GM19397 (cell line): ENCODE measurements around the gene OR6T1.

ENCODE experiments used
- ATAC-seq: cut with Tn5 transposase; IDR thresholded peaks from one replicate; pipeline ENCODE4 v1.9.1; 2021; ENCODE audit warnings: mild to moderate bottlenecking, moderate library complexity; ENCODE audit not compliant: unreplicated experiment

The OR6T1 gene

GRCh38 chr11:123943738-123944137, at the start of gene OR6T1:
Gene OR6T1 (minus strand): TSS chr11:123943838. CDS start chr11:123943838, 0 bp downstream.
- ATAC-seq = no peak

- no peak for ATAC-seq
These were observed 35.7 kb upstream of the OR6T1 start for GRCh38 chr11:123979311-123979710.

- ATAC-seq = no peak
These were observed 34.2 kb upstream of the OR6T1 start, which contains the start of gene OR10S1 for GRCh38 chr11:123977731-123978347. Gene OR10S1 (minus strand): TSS chr11:123977781. CDS start chr11:123977664, 117 bp downstream.

GRCh38 chr11:123976770-123977560, 33.3 kb upstream of the OR6T1 start:
- ATAC-seq = no peak

GRCh38 chr11:123973816-123974215, 30.2 kb upstream of the OR6T1 start:
- ATAC-seq = no peak

- no peak for ATAC-seq
These were observed 13.1 kb upstream of the OR6T1 start for GRCh38 chr11:123956752-123957151.

- ATAC-seq = no peak
These were observed 1.5 kb upstream of the OR6T1 start for GRCh38 chr11:123945132-123945531.

GRCh38 chr11:123942413-123942812, 1.2 kb downstream of the OR6T1 start:
- ATAC-seq = no peak

GRCh38 chr11:123939317-123939716, 4.3 kb downstream of the OR6T1 start, which contains the start of gene OR4D5:
Gene OR4D5 (plus strand): TSS chr11:123939617. CDS start chr11:123939617, 0 bp downstream.
- no peak for ATAC-seq

- no peak for ATAC-seq
These were observed 19.6 kb downstream of the OR6T1 start for GRCh38 chr11:123924027-123924426.

- no peak for ATAC-seq
These were observed 22.7 kb downstream of the OR6T1 start for GRCh38 chr11:123920943-123921342.

- no peak for ATAC-seq
These were observed 37.8 kb downstream of the OR6T1 start for GRCh38 chr11:123905826-123906225.

- no peak for ATAC-seq
These were observed 38.7 kb downstream of the OR6T1 start for GRCh38 chr11:123904932-123905331.

- ATAC-seq = no peak
These were observed 39.7 kb downstream of the OR6T1 start for GRCh38 chr11:123903932-123904331.

- ATAC-seq = no peak
These were observed 41.8 kb downstream of the OR6T1 start, which contains the start of gene OR8D4 for GRCh38 chr11:123901867-123902266. Gene OR8D4 (plus strand): TSS chr11:123902167. CDS start chr11:123906432, 4,265 bp downstream.

- ATAC-seq = no peak
These were observed 43.8 kb downstream of the OR6T1 start for GRCh38 chr11:123899792-123900191.
